Suppressor macrophage treated with lipopolysaccharide for 1 hour (primary cell): ENCODE results near the gene UROC1.

Source experiments
- DNase-seq, 3 donors: peaks; one replicate each; pipeline ENCODE4 v3.0.0-alpha.2; 2020 to 2022

Gene UROC1

GRCh38 chr3:126516152-126516935 is 1.2 kb downstream of the UROC1 start:
- DNase-seq = no peak

DNA sequence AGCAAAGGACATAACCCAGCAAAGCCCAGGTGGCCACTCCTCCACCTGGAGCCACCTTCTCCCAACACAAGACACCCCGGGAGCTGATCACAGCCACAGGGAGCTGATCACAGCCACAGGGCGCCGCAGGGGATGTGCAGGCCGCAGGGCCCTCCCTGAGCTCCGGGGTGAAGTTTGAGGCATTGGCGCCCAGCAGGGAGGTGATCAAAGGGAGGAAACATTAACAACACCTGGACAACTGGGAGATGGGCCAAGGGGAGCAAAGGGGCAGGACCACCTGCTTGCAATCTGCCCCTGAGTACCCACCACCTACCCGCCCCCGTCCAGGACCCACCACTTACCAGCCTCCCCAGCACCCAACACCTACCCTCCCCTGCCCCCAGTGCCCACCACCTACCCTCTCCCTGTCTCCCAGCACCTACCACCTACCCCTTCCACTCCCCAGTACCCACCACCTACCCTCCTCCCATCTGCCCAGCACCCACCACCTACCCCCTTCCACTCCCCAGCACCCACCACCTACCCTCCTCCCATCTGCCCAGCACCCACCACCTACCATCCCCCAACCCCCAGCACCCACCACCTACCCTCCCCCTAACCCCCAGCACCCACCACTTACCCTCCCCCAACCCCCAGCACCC is 2.4 kb downstream of the UROC1 start:
- DNase-seq = no peak

DNA sequence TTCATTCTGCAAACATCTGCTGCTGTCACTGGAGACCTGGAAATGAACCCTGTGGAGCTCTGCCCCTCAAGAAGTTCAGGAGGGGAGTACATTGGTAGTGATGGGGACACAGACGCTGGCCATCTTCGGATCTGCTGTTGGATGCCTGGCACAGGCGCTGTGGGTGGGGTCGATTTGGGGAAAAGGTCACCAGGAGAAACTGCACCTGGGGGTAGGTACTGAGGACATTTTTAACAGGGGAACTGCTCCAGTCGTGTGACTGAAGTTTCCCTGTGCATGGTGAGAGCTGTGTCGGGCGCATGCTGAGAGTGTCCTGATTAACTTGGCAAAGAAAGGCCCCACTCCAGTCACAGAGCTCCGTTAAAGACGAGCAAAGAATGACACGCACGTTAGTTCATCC is 3.4 kb downstream of the UROC1 start:
- no peak for DNase-seq

DNA sequence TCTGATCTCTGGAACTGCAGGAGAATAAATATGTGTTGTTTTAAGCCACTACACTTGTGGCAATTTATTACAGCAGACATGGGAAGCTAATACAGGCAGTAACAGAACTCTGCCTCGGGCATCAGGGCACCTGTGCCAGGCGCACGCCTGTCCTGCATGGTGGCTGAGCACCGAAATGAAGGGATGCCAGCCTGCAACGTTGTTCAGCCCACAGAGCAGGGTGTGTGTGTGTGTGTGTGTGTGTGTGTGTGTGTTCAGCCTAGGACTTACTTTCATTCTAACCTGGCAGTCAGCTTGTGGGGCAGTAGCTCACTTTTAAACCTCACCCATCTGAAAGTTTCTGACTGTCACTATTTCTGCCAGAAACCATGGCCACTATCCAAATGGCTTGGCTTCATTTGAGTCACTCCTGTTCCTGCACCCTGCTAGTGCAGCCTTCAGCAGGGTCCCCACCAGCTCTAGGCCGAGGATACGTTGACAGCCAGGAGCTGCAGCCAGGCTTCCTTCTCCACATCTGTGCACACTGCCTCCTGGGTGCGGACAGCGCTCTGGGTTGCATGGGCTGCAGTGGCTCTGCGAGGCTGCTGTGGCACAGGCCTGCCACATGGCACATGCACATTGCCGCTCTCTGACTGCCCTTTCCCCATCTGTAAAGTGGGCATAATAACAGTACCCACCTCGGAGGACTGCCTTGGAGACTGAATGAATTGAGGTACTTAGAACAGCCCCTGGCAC is 4.5 kb downstream of the UROC1 start:
- no peak for DNase-seq

GRCh38 chr3:126512026-126512425 is 5.5 kb downstream of the UROC1 start:
- no peak for DNase-seq

DNA sequence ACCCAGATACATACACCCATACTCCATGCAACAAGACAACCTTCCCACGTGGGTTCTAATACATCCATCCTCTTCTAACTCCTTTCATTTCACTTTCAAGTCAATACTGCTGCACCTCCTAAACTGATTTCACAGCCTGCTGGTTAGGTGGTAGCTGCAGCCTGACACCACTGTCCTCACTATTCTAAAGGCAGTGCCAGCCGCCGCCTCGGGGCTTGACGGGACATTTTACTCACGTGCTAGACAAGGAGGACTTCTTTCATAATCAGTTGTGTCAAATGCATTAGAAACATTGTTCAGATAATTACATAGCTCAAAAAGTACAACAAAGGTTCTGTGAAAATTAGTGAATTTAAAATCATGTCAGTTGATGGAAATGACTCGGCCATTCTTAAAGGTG is 6.3 kb downstream of the UROC1 start:
- no peak for DNase-seq

- DNase-seq = no peak
Observed at GRCh38 chr3:126510308-126510910, 7.2 kb downstream of the UROC1 start.

DNA sequence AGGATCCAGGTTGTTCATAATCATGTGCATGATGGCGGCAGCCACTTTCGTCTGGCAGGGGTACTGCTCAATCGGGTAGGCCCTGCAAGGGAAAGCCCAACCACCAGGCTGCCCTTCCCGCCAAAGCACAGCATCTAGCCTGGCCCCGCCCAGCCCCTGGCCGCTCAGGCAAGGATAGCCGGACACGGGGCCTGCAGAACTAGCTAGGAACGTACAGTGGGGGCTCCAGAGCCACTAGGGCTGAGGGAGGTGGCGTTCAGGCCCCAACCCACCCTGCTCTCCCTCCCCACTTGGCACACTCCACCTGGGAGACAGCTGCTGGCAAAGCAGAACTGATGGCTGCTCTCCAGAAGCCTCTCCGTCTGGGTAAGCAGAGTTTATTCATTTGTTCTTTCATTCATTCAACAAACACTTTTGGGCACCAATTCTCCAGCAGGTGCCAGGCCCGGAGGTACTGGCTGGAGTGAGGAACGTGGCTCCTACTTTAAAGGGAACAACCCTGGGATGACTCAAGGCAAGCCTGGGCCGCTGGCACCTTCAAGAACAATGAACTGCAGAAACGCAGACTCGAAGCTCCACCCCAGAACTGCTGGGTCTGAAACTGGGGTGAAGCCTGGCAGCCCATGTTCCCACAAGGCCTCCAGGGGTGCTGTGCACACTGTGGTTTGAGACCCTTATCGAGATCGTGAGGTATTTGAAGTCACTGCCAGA is 7.8 kb downstream of the UROC1 start:
- DNase-seq = no peak

DNA sequence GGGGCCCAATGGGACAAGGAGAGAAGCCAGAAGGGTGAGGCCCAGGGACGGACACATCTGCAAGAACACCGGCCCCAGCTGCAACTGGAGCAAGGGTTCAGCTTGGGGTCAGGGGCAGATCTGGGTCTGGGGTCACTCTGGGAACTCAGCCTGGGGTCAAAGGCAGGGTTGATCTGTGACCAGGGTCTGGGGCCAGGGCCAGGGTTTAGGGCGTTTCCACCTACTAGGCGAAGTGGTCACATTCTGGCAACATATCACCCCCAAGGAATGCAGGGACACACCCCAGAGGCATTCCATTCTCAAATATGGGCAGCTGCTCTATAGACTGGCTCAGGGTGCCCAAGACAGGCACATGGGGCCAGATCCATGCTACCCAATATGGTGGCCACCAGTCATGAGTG is 9.0 kb downstream of the UROC1 start:
- DNase-seq = no peak

- no peak for DNase-seq
Observed at GRCh38 chr3:126507886-126508285, 9.7 kb downstream of the UROC1 start.

DNA sequence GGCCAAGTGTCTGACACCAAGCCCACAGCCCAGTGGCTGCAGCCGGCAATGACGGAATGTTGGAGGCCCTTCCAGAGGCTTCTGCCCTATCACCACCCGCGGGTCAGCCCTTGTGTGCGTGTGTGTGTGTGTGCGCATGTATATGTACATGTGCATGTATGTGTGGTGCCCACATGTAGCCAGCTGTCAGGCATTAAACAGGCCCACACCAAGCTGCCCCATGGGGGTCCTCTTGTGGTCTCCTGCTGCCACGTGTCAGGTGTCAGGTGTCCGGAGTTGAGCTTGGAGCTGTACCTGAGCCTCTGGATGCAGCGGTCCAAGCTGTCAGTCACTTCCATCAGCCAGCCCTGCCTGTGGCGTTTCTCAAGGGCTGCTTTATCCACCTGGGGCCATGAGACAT is 13.9 kb downstream of the UROC1 start:
- DNase-seq = no peak

DNA sequence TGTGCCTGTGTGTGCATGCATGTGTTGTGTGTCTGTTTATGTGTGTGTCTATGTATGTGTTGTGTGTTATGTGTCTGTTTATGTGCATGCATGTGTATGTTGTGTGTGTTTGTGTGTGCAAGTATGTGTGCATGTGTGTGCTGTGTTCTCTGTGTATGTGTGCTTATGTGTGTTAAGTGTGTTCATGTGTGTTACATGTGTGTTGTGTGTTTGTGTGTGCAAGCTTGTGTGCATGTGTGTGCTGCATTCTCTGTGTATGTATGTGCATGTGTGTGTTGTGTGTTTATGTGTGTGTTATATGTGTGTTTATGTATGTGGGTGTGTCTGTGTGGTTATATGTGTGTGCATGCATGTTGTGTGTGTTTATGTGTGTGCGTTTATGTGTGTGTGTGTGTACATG is 14.9 kb downstream of the UROC1 start:
- no peak for DNase-seq

GRCh38 chr3:126501736-126502135 is 15.8 kb downstream of the UROC1 start:
- no peak for DNase-seq

DNA sequence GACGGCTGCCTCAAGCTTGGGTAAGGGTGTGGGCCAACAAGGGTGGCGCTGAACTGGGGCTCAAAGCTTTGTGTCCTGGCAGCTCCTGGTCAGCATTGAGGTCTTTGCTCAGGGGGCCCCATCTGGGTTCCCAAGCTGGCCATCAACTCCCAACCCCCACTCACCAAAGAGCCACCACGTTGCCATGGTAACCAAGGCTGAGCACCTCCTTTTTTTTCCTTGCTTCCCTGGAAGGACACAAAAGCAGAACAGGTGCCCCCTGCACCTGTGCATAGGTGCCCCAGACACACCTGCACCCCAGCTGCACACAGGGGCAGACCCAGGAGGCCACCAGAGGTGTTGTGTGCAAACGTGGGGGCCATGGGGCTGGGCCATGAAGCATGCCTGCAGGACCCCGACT is 16.5 kb downstream of the UROC1 start:
- no peak for DNase-seq

DNA sequence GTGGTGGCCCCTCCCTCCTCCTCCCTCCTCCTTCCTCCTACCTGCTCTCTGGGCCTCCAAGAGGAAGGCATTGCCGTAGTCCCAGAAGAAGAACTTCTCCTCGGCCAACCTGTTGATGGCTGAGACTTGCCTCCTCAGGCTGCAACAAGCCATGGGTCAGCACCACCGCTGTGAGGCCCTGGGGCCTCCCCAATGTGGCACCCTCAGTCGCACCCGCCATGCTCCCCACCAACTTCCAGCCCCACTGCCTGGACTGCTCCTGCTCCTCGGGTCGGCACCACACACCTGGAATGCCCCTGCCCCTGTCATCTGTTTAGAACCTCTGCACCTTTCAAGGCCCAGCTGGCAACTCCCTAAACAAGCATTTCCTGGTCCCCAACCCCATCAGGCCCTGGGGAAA is 17.6 kb downstream of the UROC1 start:
- no peak for DNase-seq

DNA sequence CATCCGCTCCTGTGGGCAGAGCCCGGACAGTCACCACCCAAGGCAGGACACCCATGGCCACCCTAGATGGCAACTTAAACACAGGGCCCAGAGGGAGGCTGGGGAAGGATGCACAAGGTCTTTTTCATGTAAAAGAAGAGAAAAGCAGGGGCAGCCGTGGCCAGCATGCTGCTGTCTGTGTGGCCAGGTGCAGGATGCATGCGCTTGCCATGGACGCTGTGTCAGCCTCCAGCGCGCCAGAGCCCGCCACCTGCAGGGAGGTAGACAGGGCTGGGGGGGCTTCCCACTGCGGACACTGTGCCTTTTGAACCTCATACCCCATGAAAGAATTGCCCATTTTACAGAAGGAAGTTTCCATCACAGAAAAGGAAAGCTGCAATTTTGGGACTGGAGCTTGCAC is 18.2 kb downstream of the UROC1 start:
- no peak for DNase-seq

GRCh38 chr3:126498929-126499328 is 18.6 kb downstream of the UROC1 start:
- DNase-seq = no peak

DNA sequence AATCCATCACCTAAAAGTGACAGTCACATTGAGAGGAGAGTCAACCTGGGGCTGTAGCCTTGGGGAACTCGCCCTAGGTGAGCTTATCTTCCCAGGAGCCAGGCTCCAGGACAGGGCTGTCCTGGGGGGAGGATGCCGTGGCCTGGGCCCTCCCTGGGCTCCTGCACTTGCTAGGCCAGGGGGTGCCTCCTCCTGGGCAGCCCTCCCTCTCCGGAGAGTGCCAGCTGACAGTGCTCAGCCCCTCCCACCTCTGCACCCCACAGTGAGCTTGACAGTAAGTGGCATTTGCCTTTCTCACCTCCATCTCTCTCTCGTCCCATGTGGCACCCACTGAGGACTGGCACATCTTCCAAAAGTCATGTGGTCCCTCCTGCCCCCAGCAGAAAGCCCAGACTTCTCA is 19.1 kb downstream of the UROC1 start:
- no peak for DNase-seq

DNA sequence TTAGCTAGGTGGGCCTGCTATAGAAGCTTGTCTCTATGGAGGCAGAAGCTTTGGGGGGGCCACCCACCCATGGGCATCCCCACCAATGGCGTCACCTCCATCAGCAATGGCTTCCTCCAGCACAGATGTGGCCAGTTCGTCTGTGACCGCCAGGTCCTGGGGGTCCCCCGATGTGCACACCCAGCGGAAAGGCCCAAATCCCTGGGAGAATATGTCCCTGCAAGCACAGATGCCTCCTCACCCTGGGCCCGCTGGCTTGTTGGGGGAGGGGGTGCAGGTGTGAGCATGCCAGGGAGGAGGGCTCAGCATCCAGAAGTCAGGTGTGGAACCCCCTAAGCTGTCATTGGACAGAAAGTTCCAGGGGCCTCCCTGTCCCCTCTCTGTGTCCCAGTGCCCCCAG is 19.6 kb downstream of the UROC1 start:
- DNase-seq = no peak

DNA sequence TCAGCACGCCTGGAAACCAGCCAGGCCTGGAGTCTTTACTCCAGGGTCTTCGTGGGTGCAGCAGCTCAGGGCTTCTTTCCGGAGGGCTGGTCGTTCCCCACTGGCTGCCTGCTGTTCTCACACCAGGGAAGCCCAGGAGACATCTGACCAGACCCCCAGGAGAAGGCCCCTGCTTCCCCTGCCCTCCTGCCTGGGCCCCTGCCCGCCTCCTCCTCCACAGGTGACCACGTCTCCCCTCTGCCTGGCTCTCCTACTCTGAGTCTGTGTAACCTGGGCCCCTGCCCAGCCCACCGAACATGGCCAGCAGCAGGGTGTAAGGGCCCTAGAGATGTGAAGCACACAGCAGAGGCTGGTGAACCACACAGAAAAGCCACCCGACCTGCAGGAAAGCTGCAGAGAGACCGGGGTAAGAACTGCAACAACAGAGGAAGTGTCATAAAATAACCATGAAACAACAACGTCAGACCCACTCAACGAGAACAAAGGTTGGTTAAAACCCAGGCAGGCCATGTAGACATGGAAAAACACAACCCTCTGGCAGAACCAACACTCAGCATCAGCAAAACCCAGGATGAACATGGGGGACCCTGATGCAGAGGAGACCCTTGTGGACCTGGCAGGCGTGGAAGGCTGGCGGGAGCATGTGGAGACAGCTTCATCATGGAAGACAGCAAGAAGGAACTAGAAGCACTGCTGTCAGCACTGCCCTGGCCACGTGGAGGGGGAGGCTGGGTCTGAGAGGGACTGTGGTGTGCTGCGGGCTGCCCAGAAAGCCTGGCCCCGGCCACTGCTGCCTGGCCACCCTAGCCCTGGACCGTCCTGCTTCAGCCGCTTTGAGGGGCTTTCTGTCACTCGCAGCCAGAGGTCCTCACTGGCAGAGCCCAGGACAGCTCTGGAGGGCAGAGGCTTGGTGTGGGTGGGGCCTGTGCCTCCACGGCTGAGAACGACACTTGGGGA is 20.4 kb downstream of the UROC1 start:
- no peak for DNase-seq

DNA sequence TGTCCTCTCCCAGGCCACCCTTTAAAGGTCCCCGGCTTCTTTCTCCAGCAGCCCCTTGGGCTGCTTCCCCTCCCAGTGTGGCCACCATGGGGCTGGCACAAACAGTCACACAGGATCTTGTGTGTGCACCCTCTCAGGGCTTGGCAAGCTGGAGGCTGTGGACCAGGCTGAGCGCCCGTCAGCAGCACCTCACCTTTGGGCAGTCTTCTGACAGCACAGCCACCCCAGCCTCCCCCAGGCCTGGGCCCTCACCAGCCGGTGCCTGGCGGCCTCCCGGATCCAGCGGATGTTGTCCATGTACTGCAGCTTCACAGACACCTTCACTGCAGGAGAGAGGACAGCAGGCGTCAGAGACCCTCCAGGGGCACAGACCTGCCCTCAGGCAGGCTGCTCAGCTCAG is 21.8 kb downstream of the UROC1 start:
- DNase-seq = no peak

- DNase-seq = no peak
Observed at GRCh38 chr3:126494970-126495230, 22.7 kb downstream of the UROC1 start.
